Chondrocyte (in vitro differentiated cells): ENCODE data around the gene DNAH7. TPM values are rescaled to one million over a fixed set of nuclear protein-coding genes. Genes with fewer than 3 reads are reported as not detected.

Experiments
- DNase-seq: peaks from one replicate; pipeline ENCODE4 v3.0.0; 2021; ENCODE audit warnings: mixed read lengths, low spot score
- H3K27ac Mint-ChIP-seq: one replicate; pipeline ENCODE4 v1.8.0; 2021; ENCODE audit warnings: mild to moderate bottlenecking, moderate library complexity, mixed read lengths; ENCODE audit not compliant: unreplicated experiment
- H3K27me3 Mint-ChIP-seq: 2 replicates; pipeline ENCODE4 v1.8.0; 2021; ENCODE audit warnings: low read depth, mixed read lengths
- H3K36me3 Mint-ChIP-seq: 2 replicates; pipeline ENCODE4 v1.8.0; 2021; ENCODE audit warnings: low read depth, mixed read lengths
- H3K4me1 Mint-ChIP-seq: 2 replicates; pipeline ENCODE4 v1.8.0; 2021; ENCODE audit warnings: low read depth, mild to moderate bottlenecking, mixed read lengths
- H3K4me3 Mint-ChIP-seq: one replicate; pipeline ENCODE4 v1.8.0; 2021; ENCODE audit warnings: mild to moderate bottlenecking, moderate library complexity, mixed read lengths; ENCODE audit not compliant: unreplicated experiment
- H3K9me3 Mint-ChIP-seq: 2 replicates; pipeline ENCODE4 v1.8.0; 2021; ENCODE audit warnings: low read depth, mixed read lengths
- total RNA-seq: library from RNA; stranded (reverse); gene quantifications from 3 replicates; pipeline ENCODE4 v1.2.1, GENCODE V29; 2021
- TF ChIP-seq, protein P1 (sequence below): fragments of 200-600 bp; sonication (generic); IDR thresholded peaks from 2 replicates; pipeline ENCODE4 v1.5.0; 2021; ENCODE audit warnings: antibody characterized with exemption, mild to moderate bottlenecking, moderate library complexity

The DNAH7 gene
- total RNA-seq, 1 donor from 2014 or later: 0.20 TPM

DNA sequence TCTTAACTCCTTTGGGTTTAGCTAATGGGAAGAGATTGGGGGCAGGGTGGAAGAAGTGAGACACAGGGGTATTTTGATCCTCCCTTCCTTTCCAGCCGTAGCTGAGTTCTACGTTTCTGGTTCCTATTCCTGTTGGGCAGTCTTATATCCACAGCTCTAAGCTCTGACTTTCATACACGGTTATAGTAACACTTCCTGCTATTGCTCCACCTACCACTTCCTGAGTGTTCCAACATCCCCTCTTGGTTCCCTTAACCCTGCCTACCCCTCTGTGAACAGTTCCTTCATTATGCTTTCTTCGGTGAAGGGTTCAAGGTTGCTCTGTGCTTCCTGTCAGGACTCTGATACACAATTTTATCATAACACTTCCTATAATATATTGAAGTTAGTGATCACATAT is 205.1 kb downstream of the DNAH7 start:
- Mint-ChIP-seq H3K9me3 (no peaks in the 10 kb centered on the region), H3K4me3 (no peak overlapping the region), H3K27me3 (peaks cover 44% of the 10 kb centered on the region), H3K4me1 (no peaks in the 10 kb centered on the region), H3K36me3 (no peaks in the 10 kb centered on the region), H3K27ac (no peak overlapping the region)
- DNase-seq: no peak
- TF ChIP-seq, protein P1, sequence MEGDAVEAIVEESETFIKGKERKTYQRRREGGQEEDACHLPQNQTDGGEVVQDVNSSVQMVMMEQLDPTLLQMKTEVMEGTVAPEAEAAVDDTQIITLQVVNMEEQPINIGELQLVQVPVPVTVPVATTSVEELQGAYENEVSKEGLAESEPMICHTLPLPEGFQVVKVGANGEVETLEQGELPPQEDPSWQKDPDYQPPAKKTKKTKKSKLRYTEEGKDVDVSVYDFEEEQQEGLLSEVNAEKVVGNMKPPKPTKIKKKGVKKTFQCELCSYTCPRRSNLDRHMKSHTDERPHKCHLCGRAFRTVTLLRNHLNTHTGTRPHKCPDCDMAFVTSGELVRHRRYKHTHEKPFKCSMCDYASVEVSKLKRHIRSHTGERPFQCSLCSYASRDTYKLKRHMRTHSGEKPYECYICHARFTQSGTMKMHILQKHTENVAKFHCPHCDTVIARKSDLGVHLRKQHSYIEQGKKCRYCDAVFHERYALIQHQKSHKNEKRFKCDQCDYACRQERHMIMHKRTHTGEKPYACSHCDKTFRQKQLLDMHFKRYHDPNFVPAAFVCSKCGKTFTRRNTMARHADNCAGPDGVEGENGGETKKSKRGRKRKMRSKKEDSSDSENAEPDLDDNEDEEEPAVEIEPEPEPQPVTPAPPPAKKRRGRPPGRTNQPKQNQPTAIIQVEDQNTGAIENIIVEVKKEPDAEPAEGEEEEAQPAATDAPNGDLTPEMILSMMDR: no peak

DNA sequence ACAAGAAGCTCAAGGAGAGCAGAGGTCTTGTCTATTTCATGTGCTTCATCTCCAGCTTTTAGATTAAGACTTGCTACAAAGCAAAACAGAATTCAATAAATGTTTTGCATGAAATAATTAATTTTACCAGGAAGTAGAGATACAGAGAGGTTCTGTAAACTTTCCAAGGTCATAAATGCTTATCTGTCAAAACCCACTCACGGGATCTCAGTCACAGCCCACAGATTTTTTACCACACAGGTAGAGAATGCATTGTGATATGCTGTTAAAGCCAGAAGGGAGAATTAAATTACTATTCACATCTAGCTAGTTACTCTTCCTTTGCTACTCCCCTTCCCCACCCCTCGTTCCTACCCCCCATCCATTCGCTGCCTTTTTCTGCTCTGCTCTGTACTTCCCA is 205.5 kb downstream of the DNAH7 start:
- no peak for DNase-seq
- H3K27ac Mint-ChIP-seq: no peak overlapping the region
- no peaks in the 10 kb centered on the region for H3K36me3 Mint-ChIP-seq
- H3K4me3 Mint-ChIP-seq: no peak overlapping the region
- H3K27me3 Mint-ChIP-seq: peaks cover 47% of the 10 kb centered on the region
- no peaks in the 10 kb centered on the region for H3K4me1 Mint-ChIP-seq
- TF ChIP-seq, protein P1: no peak
- no peaks in the 10 kb centered on the region for H3K9me3 Mint-ChIP-seq

DNA sequence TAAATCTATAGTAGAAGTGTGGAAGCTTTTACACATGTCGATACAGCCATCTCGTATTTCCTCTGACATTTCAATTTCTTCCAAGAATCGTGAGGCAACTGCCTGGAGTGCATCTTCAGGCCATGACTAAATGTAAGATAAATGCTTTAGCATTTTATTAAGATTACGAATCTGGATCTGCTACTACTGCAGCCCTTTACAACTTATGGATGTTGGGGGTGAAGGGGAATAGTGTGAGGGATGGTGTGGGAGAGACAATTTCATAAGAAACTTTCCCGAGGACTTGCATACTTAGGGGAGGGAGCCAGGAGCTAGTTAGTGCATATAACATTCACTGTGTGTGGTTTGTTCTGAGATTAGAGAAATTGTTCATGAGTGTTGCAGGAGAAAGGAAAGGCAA is 206.8 kb downstream of the DNAH7 start:
- Mint-ChIP-seq H3K27me3 (peaks cover 47% of the 10 kb centered on the region), H3K4me1 (no peaks in the 10 kb centered on the region), H3K9me3 (no peaks in the 10 kb centered on the region), H3K36me3 (no peaks in the 10 kb centered on the region), H3K27ac (no peak overlapping the region), H3K4me3 (no peak overlapping the region)
- TF ChIP-seq, protein P1: no peak
- no peak for DNase-seq

DNA sequence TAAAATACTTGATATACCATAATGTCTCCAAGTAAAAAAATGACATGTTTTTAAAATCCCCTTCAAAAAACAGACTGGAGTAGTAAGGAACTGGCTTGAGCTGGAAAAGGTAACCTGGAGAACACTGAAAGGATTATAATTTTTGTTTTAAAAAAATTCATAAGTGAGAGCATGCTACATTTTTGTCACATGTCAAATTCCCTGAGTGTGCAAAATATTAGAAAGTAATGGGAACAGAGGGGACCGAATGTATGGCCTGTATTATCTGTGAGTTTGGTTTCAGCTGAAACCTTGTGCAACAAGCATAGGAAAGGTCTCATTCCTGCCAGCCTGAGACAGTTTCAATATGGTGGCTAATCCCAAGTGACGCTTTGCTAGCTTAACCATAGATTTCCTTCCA is 209.1 kb downstream of the DNAH7 start:
- Mint-ChIP-seq H3K27me3 (peaks cover 44% of the 10 kb centered on the region), H3K4me3 (no peak overlapping the region), H3K4me1 (no peaks in the 10 kb centered on the region), H3K9me3 (no peaks in the 10 kb centered on the region), H3K36me3 (no peaks in the 10 kb centered on the region), H3K27ac (no peak overlapping the region)
- no peak for DNase-seq
- TF ChIP-seq, protein P1: no peak

DNA sequence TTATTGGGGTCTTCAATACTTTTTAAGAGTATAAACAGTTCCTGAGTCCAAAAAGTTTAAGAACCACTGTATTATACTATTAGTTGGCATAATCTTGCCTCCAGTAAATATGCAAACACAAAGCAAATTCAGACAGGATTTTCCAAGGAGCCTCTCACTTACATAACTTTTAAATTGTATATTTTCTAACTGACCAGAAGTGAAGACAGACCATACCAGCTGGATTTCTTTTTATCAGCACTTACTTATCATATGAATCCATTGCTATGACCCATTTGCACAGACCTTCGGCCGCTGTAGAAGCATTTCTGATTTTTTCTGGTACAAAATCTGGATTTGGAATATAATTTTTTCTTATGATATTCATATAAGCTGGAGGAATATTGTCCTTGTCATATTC is 211.5 kb downstream of the DNAH7 start:
- Mint-ChIP-seq H3K4me3 (no peak overlapping the region), H3K36me3 (no peaks in the 10 kb centered on the region), H3K27me3 (peaks cover 42% of the 10 kb centered on the region), H3K27ac (no peak overlapping the region), H3K9me3 (no peaks in the 10 kb centered on the region), H3K4me1 (no peaks in the 10 kb centered on the region)
- TF ChIP-seq, protein P1: no peak
- no peak for DNase-seq
